GM12878 (cell line): ENCODE measurements around the gene COMT. TPM values are rescaled to one million over a fixed set of nuclear protein-coding genes. Genes with fewer than 3 reads are reported as not detected.

Experiments used
- ATAC-seq: fragments of 200-7000 bp; cut with Tn5 transposase; 3 replicates; pipeline ENCODE4 v1.9.1; 2020; ENCODE audit warnings: mild to moderate bottlenecking, moderate library complexity
- BruUV-seq: library from RNA; stranded (reverse); fragments of 400-500 nt; replicated peaks from 2 replicates; lab custom pipeline; 2021; lab: Mats Ljungman, UMichigan
- CTCF ChIA-PET: fragments of 300-600 bp; sonication (Branson Sonifier 250); formaldehyde crosslinking; extraction: SDS; loops from one replicate; lab custom pipeline; 2021; ENCODE audit warnings: inconsistent platforms; lab: Yijun Ruan, JAX
- POLR2A ChIA-PET: fragments of 350-600 bp; formaldehyde crosslinking; extraction: SDS; loops from one replicate; lab custom pipeline; 2021; ENCODE audit warnings: inconsistent platforms; lab: Charles Lee
- RAD21 ChIA-PET: fragments of 300-600 bp; sonication (Branson Sonifier 250); formaldehyde crosslinking; loops from one replicate; lab custom pipeline; 2023; ENCODE audit warnings: antibody characterized with exemption; ENCODE audit not compliant: unreplicated experiment; lab: Charles Lee
- SMC1A ChIA-PET: fragments of 300-600 bp; sonication (Branson Sonifier 250); formaldehyde crosslinking; loops from one replicate; lab custom pipeline; 2023; ENCODE audit not compliant: unreplicated experiment, uncharacterized antibody; lab: Charles Lee
- DNase-seq: peaks from one replicate; pipeline ENCODE4 v3.0.0-alpha.2; 2011; ENCODE audit warnings: low read depth, low spot score
- FAIRE-seq: peaks from 3 replicates; lab custom pipeline; 2011; peaks lifted over from hg19 to GRCh38; lab: Jason Lieb, UNC
- H2AFZ ChIP-seq: 2 replicates; pipeline ENCODE4 v1.6.0; 2011; ENCODE audit warnings: low read depth, low read length, control low read depth; ENCODE audit not compliant: control insufficient read depth
- H3K27ac ChIP-seq: 2 replicates; pipeline ENCODE4 v1.5.1; 2011; ENCODE audit warnings: control low read depth; ENCODE audit not compliant: control insufficient read depth, insufficient read depth
- H3K27me3 ChIP-seq, 2 experiments: replicated peaks in 1 of 2; 2 replicates each; pipeline versions ENCODE4 v1.6.0 to v1.6.1; 2011; ENCODE audit warnings: low read length in 1 of 2; ENCODE audit not compliant: control insufficient read depth in 2 of 2, insufficient read depth in 2 of 2
- H3K36me3 ChIP-seq, 2 experiments: 2 replicates each; pipeline ENCODE4 v1.5.1; 2011; ENCODE audit warnings: low read length in 1 of 2; ENCODE audit not compliant: control insufficient read depth in 2 of 2, insufficient read depth in 2 of 2
- H3K4me1 ChIP-seq: 2 replicates; pipeline ENCODE4 v1.6.1; 2011; ENCODE audit warnings: mild to moderate bottlenecking, low read length, moderate library complexity, mixed read lengths; ENCODE audit not compliant: control insufficient read depth, insufficient read depth
- H3K4me2 ChIP-seq: 2 replicates; pipeline ENCODE4 v1.6.0; 2011; ENCODE audit warnings: control low read depth; ENCODE audit not compliant: control insufficient read depth, insufficient read depth
- H3K4me3 ChIP-seq: fragments of 200-600 bp; sonication (generic); 2 replicates; pipeline ENCODE4 v1.5.1; 2016
- H3K79me2 ChIP-seq: 2 replicates; pipeline ENCODE4 v1.6.0; 2011; ENCODE audit warnings: low read length; ENCODE audit not compliant: control insufficient read depth, insufficient read depth
- H3K9ac ChIP-seq: 2 replicates; pipeline ENCODE4 v1.8.0; 2011; ENCODE audit warnings: low read length, control low read depth, mixed read lengths; ENCODE audit not compliant: control insufficient read depth, insufficient read depth
- H3K9me3 ChIP-seq: replicated peaks from 3 replicates; pipeline ENCODE4 v1.5.1; 2011; ENCODE audit warnings: mild to moderate bottlenecking, low read length; ENCODE audit not compliant: control insufficient read depth, insufficient read depth
- H4K20me1 ChIP-seq: 2 replicates; pipeline ENCODE4 v1.6.0; 2011; ENCODE audit not compliant: control insufficient read depth, insufficient read depth
- CBX5 ChIP-seq: sonication (generic); IDR thresholded peaks from 2 replicates; pipeline ENCODE4 v1.6.1; 2016; ENCODE audit warnings: low read depth, moderate library complexity, mild to moderate bottlenecking, inconsistent platforms
- DPF2 ChIP-seq: fragments of 450-650 bp; IDR thresholded peaks from 2 replicates; pipeline ENCODE4 v1.6.1; 2017; ENCODE audit warnings: mild to moderate bottlenecking
- IKZF1 ChIP-seq: fragments of 450-650 bp; conservative IDR thresholded peaks from 2 replicates; pipeline ENCODE4 v1.6.1; 2017; ENCODE audit warnings: antibody characterized with exemption, mild to moderate bottlenecking
- MXI1 ChIP-seq: fragments of 150-350 bp; IDR thresholded peaks from 2 replicates; pipeline ENCODE4 v1.6.1; 2011; ENCODE audit warnings: low read depth, mild to moderate bottlenecking, inconsistent platforms, low read length, improper control_type of control experiment
- NFYB ChIP-seq: IDR thresholded peaks from 2 replicates; pipeline ENCODE4 v1.6.1; 2011; ENCODE audit warnings: low read depth, mild to moderate bottlenecking, low read length, improper control_type of control experiment, moderate library complexity; ENCODE audit not compliant: insufficient read depth
- SP1 ChIP-seq: IDR thresholded peaks from one replicate; pipeline ENCODE4 v1.6.1; 2011; ENCODE audit warnings: low read depth, low read length
- ZSCAN29 ChIP-seq: fragments of 450-650 bp; IDR thresholded peaks from 2 replicates; pipeline ENCODE4 v1.6.1; 2017; ENCODE audit warnings: mild to moderate bottlenecking, moderate library complexity
- ZZZ3 ChIP-seq: IDR thresholded peaks from 2 replicates; pipeline ENCODE4 v1.6.1; 2011; ENCODE audit warnings: low read depth; ENCODE audit not compliant: control insufficient read depth, insufficient read length
- WGBS: methylation state at CpG from one replicate; pipeline ENCODE4 v1.1.6; 2016; ENCODE audit warnings: low lambda C conversion rate; ENCODE audit not compliant: insufficient replicate concordance, insufficient coverage; ENCODE audit errors: missing lambda C conversion rate; 5-methylcytosine and 5-hydroxymethylcytosine counted together
- in situ Hi-C: fragments of 300-500 bp; cut with MboI; formaldehyde crosslinking; loops from 9 replicates; pipeline ENCODE4 v1.14.3; 2018; ENCODE audit warnings: mixed read lengths
- intact Hi-C: fragments of 100-400 bp; cut with micrococcal nuclease; formaldehyde crosslinking; loops from one replicate; pipeline ENCODE4 v1.14.2; 2022; ENCODE audit not compliant: unreplicated experiment
- polyA plus RNA-seq, 11 experiments: library from polyadenylated mRNA; depleted of rRNA in 4 of 11; unstranded in 6 of 11; stranded (reverse) in 5 of 11; fragments of >200 nt; fragmentation: Nextera tagmentation in 4 of 11; fragmentation: Illumina TruSeq in 1 of 11; extraction: Ambion mirVana in 4 of 11; extraction: Trizol in 1 of 11; gene quantifications; 1 replicate in 1 of 11; 2 replicates in 10 of 11; pipeline versions ENCODE4 v1.2.1 to v1.2.3, GENCODE V29; 2011 to 2016; ENCODE audit warnings: inconsistent platforms in 2 of 11, missing spikeins in 2 of 11, low read depth in 1 of 11
- total RNA-seq, 4 experiments: library from RNA; depleted of rRNA in 3 of 4; stranded (reverse); fragments of >200 nt in 3 of 4; fragmentation: Illumina TruSeq in 1 of 4; extraction: Trizol in 1 of 4; gene quantifications; 2 replicates each; pipeline versions ENCODE4 v1.2.1 to v1.2.3, GENCODE V29; 2013 to 2021
- TF ChIP-seq, protein P1 (sequence below): fragments of 450-650 bp; IDR thresholded peaks from 2 replicates; pipeline ENCODE4 v1.6.1; 2016; ENCODE audit warnings: mild to moderate bottlenecking
- TF ChIP-seq, protein P2 (sequence below): fragments of 450-650 bp; IDR thresholded peaks from 2 replicates; pipeline ENCODE4 v1.6.1; 2017; ENCODE audit warnings: mild to moderate bottlenecking, moderate library complexity

The COMT gene
- total and polyA plus RNA-seq, 10 of the 15 experiments (the other 5 are each of a cell fraction or from before 2014, with no cell fraction given), result 4.5 to 152 (median 66.1) TPM

DNA sequence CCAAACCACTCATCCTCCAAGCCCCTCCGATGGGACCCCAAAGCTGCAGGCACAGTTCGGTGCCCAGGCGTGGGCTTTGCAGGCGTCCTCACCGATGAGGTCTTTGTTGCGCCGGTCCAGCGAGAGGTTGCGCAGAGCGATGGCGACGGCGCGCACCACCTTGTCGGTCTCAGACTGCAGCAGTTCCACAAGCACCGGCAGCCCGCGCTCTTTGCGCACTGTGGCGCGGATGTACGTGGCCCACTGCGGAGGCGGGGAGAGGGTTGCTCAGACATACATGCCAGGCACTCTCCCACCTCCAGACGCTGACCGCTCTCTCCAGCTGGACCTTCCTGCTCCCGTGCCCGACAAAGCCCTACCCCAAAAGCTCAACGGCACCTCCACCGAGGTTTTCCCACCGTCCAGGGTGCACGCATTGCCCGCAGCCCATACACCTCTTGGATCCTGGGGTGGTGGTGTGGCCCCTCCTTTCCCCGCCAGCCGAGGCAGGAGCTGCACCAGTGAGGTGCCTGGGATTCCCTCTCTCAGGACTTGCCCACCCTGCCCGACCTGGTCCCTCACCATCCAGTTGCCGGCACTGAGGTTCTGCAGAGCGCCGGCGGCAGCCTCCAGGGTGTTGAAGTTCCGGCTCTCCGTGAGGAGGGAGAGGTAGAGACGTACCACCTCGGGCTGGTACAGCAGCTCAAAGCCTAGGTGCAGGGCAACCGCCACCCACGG lies 32.1 kb downstream of the COMT start:
- BruUV-seq, result no TSS peak
- SMC1A ChIA-PET, result no interaction called here
- Histone ChIP-seq H3K4me3 (no peak overlapping the region), H3K27ac (no peak overlapping the region), H3K9ac (no peak overlapping the region), H3K4me2 (no peak overlapping the region), H3K79me2 (no peaks in the 10 kb centered on the region), H3K4me1 (no peaks in the 10 kb centered on the region), H2AFZ (no peak overlapping the region), H3K36me3 (no peaks in the 10 kb centered on the region; a peak in 1 of 4 replicates), H3K9me3 (no peaks in the 10 kb centered on the region), H4K20me1 (no peaks in the 10 kb centered on the region), H3K27me3 (no peaks in the 10 kb centered on the region)
- 87% methylated on average over 46 of the region's 46 CpGs for WGBS
- DNase-seq (no peak), ATAC-seq (no peak), FAIRE-seq (no peak)
- in situ Hi-C loops, result no loop called here
- CTCF ChIA-PET, result no interaction called here
- RAD21 ChIA-PET, result interaction anchor here (1.1 kb wide), 1 partner anchor 155 kb away, joined by 3 read pairs; no protein-coding TSS in a partner anchor
- TF ChIP-seq, protein P1, sequence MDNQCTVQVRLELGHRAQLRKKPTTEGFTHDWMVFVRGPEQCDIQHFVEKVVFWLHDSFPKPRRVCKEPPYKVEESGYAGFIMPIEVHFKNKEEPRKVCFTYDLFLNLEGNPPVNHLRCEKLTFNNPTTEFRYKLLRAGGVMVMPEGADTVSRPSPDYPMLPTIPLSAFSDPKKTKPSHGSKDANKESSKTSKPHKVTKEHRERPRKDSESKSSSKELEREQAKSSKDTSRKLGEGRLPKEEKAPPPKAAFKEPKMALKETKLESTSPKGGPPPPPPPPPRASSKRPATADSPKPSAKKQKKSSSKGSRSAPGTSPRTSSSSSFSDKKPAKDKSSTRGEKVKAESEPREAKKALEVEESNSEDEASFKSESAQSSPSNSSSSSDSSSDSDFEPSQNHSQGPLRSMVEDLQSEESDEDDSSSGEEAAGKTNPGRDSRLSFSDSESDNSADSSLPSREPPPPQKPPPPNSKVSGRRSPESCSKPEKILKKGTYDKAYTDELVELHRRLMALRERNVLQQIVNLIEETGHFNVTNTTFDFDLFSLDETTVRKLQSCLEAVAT, result no peak
- TF ChIP-seq IKZF1, result no peak
- POLR2A ChIA-PET, result no interaction called here
- intact Hi-C loops, result loop anchor here (5.0 kb wide), 2 partner anchors 39 to 144 kb away; partner anchors contain the start of genes RANBP1 and TRMT2A

DNA sequence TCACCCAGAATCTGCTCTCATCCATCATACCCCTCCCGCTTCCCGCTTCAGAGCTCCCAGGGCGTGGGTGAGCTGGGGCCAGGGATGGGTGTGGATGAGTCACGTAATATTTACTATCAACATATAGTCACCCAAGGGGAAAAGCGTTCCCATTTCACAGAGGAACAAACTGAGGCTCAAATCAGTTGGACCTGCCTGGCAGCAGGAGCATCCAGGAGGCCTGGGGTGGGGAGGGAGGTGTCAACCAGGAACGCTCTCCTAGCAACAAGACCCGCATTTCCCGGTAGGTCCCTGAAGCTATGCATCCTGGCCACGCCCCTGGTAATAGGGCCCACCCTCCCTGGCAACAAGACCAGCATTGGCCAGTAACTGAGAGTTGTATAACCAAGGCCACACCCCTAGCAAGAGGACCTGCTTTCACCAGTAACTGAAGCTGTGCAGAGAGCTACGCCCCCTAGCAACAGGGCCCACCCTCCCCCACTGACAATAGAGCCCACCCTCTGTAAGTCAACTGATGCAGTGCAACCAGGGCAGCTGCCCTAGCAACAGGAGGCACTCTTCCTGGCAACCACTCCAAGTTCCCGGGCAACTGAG lies 32.8 kb downstream of the COMT start:
- ChIA-PET CTCF (interaction anchor here (0.7 to 1.2 kb wide), 2 partner anchors 39 to 97 kb away, joined by 3 read pairs; no protein-coding TSS in a partner anchor), RAD21 (interaction anchor here (1.1 kb wide), 1 partner anchor 155 kb away, joined by 3 read pairs; no protein-coding TSS in a partner anchor), SMC1A (no interaction called here), POLR2A (no interaction called here)
- no peaks in the 10 kb centered on the region; a peak in 1 of 4 replicates for H3K36me3 ChIP-seq
- TF ChIP-seq, protein P2, sequence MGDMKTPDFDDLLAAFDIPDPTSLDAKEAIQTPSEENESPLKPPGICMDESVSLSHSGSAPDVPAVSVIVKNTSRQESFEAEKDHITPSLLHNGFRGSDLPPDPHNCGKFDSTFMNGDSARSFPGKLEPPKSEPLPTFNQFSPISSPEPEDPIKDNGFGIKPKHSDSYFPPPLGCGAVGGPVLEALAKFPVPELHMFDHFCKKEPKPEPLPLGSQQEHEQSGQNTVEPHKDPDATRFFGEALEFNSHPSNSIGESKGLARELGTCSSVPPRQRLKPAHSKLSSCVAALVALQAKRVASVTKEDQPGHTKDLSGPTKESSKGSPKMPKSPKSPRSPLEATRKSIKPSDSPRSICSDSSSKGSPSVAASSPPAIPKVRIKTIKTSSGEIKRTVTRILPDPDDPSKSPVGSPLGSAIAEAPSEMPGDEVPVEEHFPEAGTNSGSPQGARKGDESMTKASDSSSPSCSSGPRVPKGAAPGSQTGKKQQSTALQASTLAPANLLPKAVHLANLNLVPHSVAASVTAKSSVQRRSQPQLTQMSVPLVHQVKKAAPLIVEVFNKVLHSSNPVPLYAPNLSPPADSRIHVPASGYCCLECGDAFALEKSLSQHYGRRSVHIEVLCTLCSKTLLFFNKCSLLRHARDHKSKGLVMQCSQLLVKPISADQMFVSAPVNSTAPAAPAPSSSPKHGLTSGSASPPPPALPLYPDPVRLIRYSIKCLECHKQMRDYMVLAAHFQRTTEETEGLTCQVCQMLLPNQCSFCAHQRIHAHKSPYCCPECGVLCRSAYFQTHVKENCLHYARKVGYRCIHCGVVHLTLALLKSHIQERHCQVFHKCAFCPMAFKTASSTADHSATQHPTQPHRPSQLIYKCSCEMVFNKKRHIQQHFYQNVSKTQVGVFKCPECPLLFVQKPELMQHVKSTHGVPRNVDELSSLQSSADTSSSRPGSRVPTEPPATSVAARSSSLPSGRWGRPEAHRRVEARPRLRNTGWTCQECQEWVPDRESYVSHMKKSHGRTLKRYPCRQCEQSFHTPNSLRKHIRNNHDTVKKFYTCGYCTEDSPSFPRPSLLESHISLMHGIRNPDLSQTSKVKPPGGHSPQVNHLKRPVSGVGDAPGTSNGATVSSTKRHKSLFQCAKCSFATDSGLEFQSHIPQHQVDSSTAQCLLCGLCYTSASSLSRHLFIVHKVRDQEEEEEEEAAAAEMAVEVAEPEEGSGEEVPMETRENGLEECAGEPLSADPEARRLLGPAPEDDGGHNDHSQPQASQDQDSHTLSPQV, result no peak
- TF ChIP-seq CBX5 (no peak), ZSCAN29 (no peak), MXI1 (no peak), DPF2 (no peak), ZZZ3 (no peak), NFYB (peak; percentile 72), SP1 (peak; percentile 15)
- intact Hi-C loops, result loop anchor here (5.0 kb wide), 2 partner anchors 38 to 143 kb away; partner anchors contain the start of genes RANBP1 and TRMT2A
- H3K27ac ChIP-seq, result no peak overlapping the region
- ATAC-seq (peak; percentile 79), DNase-seq (no peak), FAIRE-seq (no peak)
- no peaks in the 10 kb centered on the region for H3K4me1 ChIP-seq
- no peak overlapping the region for H3K4me2 ChIP-seq
- H2AFZ ChIP-seq, result no peak overlapping the region
- 29% methylated on average over 11 of the region's 11 CpGs for WGBS
- H3K9me3 ChIP-seq, result no peaks in the 10 kb centered on the region
- H3K4me3 ChIP-seq, result no peak overlapping the region
- H3K9ac ChIP-seq, result no peak overlapping the region
- H3K79me2 ChIP-seq, result no peaks in the 10 kb centered on the region
- BruUV-seq, result no TSS peak
- no peaks in the 10 kb centered on the region for H4K20me1 ChIP-seq
- H3K27me3 ChIP-seq, result no peaks in the 10 kb centered on the region
- in situ Hi-C loops, result no loop called here
